Posterior cingulate gyrus (tissue), 11 donors: Measurements from ENCODE around the gene YIPF3.
"Not testable (repeated sequence)": the region's sequence is repeated elsewhere in the genome, so short reads cannot be mapped to it uniquely, and the experiment has no call there.

Experiments used
- DNase-seq, 10 donors: peaks; one replicate each; pipeline versions ENCODE4 v3.0.0 to v3.0.0-alpha.2; 2020 to 2021; ENCODE audit warnings: mixed read lengths in 3 of 10
- intact Hi-C: fragments of 100-400 bp; cut with DNase I; formaldehyde crosslinking; loops from one replicate; pipeline ENCODE4 v1.15.1; 2023

The YIPF3 gene

GRCh38 chr6:43468748-43469681 is 47.7 kb downstream of the YIPF3 start:
- intact Hi-C loops, result no loop called here
- DNase-seq, result no peak

GRCh38 chr6:43468240-43468639 is 48.5 kb downstream of the YIPF3 start:
- no peak for DNase-seq
- intact Hi-C loops, result no loop called here

GRCh38 chr6:43467752-43468151 is 49.0 kb downstream of the YIPF3 start:
- no peak for DNase-seq

GRCh38 chr6:43467265-43467664 is 49.5 kb downstream of the YIPF3 start:
- DNase-seq, intact Hi-C loops: not testable (repeated sequence)

More at GRCh38 chr6:43467752-43468151, 49.0 kb downstream of the YIPF3 start:
- intact Hi-C loops, result no loop called here

GRCh38 chr6:43465948-43466347 is 50.8 kb downstream of the YIPF3 start:
- intact Hi-C loops, result no loop called here
- no peak for DNase-seq

GRCh38 chr6:43464337-43464736 is 52.4 kb downstream of the YIPF3 start:
- intact Hi-C loops, result no loop called here
- no peak for DNase-seq

- no peak for DNase-seq
- intact Hi-C loops, result no loop called here
Measured at GRCh38 chr6:43461936-43462335, 54.8 kb downstream of the YIPF3 start.
